NCI-H187 treated with DMSO at 0.1 percent for 48 hours (cell line): ENCODE data around the gene MYO9B.
"Not testable (repeated sequence)": the region's sequence is repeated elsewhere in the genome, so short reads cannot be mapped to it uniquely, and the experiment has no call there.

Experiments
- DNase-seq: peaks from one replicate; lab custom pipeline; 2025; lab: John Stamatoyannopoulos, UW

Gene MYO9B

GRCh38 chr19:17090583-17090982 lies 15.0 kb downstream of the MYO9B start:
- DNase-seq: no peak

- no peak for DNase-seq
Observed at GRCh38 chr19:17091758-17092333, 16.3 kb downstream of the MYO9B start.

- no peak for DNase-seq
Observed at GRCh38 chr19:17092696-17093095, 17.1 kb downstream of the MYO9B start.

- not testable (repeated sequence) for DNase-seq
Observed at GRCh38 chr19:17094694-17095093, 19.1 kb downstream of the MYO9B start.

GRCh38 chr19:17095141-17095919 lies 19.8 kb downstream of the MYO9B start:
- no peak for DNase-seq

- no peak for DNase-seq
Observed at GRCh38 chr19:17097593-17098126, 22.1 kb downstream of the MYO9B start.

- DNase-seq: no peak
Observed at GRCh38 chr19:17098326-17098725, 22.7 kb downstream of the MYO9B start.

- DNase-seq: no peak
Observed at GRCh38 chr19:17101686-17102628, 26.4 kb downstream of the MYO9B start.

- no peak for DNase-seq
Observed at GRCh38 chr19:17103177-17103576, 27.6 kb downstream of the MYO9B start.

- DNase-seq: no peak
Observed at GRCh38 chr19:17104679-17105078, 29.1 kb downstream of the MYO9B start.

- no peak for DNase-seq
Observed at GRCh38 chr19:17105556-17105955, 30.0 kb downstream of the MYO9B start.

- not testable (repeated sequence) for DNase-seq
Observed at GRCh38 chr19:17106964-17107363, 31.4 kb downstream of the MYO9B start.

GRCh38 chr19:17107546-17108452 lies 32.2 kb downstream of the MYO9B start:
- no peak for DNase-seq

GRCh38 chr19:17108453-17108784 lies 32.8 kb downstream of the MYO9B start:
- no peak for DNase-seq

- no peak for DNase-seq
Observed at GRCh38 chr19:17109300-17109699, 33.7 kb downstream of the MYO9B start.

GRCh38 chr19:17109962-17110598 lies 34.5 kb downstream of the MYO9B start:
- no peak for DNase-seq

GRCh38 chr19:17110599-17110966 lies 35.0 kb downstream of the MYO9B start:
- DNase-seq: no peak

- no peak for DNase-seq
Observed at GRCh38 chr19:17111766-17112165, 36.2 kb downstream of the MYO9B start.

- DNase-seq: no peak
Observed at GRCh38 chr19:17112271-17112670, 36.7 kb downstream of the MYO9B start.

- no peak for DNase-seq
Observed at GRCh38 chr19:17112700-17113099, 37.1 kb downstream of the MYO9B start.
